Activated naive CD8-positive, alpha-beta T cell (primary cell): ENCODE measurements around the gene VRK2.
"Not testable (repeated sequence)": the region's sequence is repeated elsewhere in the genome, so short reads cannot be mapped to it uniquely, and the experiment has no call there.

Experiments
- H3K27ac Mint-ChIP-seq: one replicate; pipeline ENCODE4 v1.8.0; 2021; ENCODE audit warnings: mixed read lengths
- H3K27me3 Mint-ChIP-seq: one replicate; pipeline ENCODE4 v1.8.0; 2021; ENCODE audit warnings: mixed read lengths
- H3K36me3 Mint-ChIP-seq: one replicate; pipeline ENCODE4 v1.8.0; 2021; ENCODE audit warnings: mixed read lengths
- H3K4me1 Mint-ChIP-seq: one replicate; pipeline ENCODE4 v1.8.0; 2021; ENCODE audit warnings: low read depth, mixed read lengths
- H3K4me3 Mint-ChIP-seq: one replicate; pipeline ENCODE4 v1.8.0; 2021; ENCODE audit warnings: mild to moderate bottlenecking, mixed read lengths
- H3K9me3 Mint-ChIP-seq: one replicate; pipeline ENCODE4 v1.8.0; 2021; ENCODE audit warnings: low read depth, mixed read lengths

The VRK2 gene

DNA sequence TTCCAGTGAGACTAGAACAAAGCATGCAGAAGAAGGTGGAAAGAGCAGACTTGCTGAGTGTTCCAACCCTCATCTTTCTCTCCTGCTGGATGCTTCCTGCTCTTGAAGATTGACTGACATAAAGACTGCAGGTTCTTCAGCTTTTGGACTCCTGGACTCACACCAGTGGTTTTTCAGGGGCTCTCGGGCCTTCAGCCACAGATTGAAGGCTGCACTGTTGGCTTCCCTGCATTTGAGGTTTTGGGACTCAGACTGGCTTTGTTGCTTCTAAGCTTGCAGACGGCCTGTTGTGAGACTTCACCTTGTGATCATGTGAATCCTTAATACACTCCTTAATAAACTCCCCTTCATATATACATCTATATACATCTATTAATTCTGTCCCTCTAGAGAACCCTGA is 20.4 kb downstream of the VRK2 start:
- Mint-ChIP-seq H3K27me3 (no peaks in the 10 kb centered on the region), H3K4me3 (no peak overlapping the region), H3K36me3 (peaks cover 18% of the 10 kb centered on the region), H3K27ac (no peak overlapping the region), H3K9me3 (peaks cover 10% of the 10 kb centered on the region), H3K4me1 (peaks cover 38% of the 10 kb centered on the region)

DNA sequence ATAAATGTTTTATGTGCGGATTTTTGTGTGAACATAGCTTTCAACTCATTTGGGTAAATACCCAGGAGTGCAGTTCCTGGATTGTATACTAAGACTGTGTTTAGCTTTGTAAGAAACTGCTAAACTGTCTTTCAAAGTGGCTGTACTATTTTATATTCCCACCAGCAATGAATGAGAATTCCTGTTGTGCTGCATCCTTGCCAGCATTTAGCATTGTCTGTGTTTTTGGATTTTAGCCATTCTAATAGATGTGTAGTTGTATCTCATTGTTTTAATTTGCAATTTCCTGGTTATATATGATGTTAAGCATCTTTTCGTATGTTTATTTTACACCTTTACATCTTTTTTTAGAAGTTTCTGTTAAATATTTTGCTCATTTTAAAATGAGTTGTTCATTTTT is 24.2 kb downstream of the VRK2 start:
- Mint-ChIP-seq H3K27me3 (no peaks in the 10 kb centered on the region), H3K4me1 (peaks cover 18% of the 10 kb centered on the region), H3K4me3 (no peak overlapping the region), H3K36me3 (peaks cover 21% of the 10 kb centered on the region), H3K27ac (no peak overlapping the region), H3K9me3 (peaks cover 10% of the 10 kb centered on the region)

- Mint-ChIP-seq H3K27me3 (no peaks in the 10 kb centered on the region), H3K4me3 (no peak overlapping the region), H3K36me3 (peaks cover 17% of the 10 kb centered on the region), H3K4me1 (peaks cover 8% of the 10 kb centered on the region), H3K9me3 (peaks cover 10% of the 10 kb centered on the region), H3K27ac (no peak overlapping the region)
Measured at GRCh38 chr2:58072102-58072501, 25.5 kb downstream of the VRK2 start.

DNA sequence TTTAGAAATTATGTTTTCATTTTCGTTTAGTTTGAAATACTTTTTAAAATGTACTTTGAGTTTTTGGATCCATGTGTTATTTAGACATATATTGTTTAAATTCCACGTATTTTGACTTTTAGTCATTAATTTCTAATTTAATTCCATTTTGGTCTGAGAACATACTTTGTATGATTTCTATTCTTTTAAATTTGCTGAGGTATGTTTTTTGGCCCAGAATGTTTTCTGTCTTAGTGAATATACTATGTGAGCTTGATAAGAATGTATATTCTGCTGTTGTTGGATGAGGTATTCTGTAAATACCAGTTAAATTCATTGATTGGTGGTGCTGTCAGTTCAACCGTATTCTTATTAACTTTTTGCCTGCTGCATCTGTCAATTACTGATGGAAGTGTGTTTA is 26.4 kb downstream of the VRK2 start:
- H3K9me3 Mint-ChIP-seq = peaks cover 10% of the 10 kb centered on the region
- H3K36me3 Mint-ChIP-seq = peaks cover 17% of the 10 kb centered on the region
- no peak overlapping the region for H3K27ac Mint-ChIP-seq
- no peaks in the 10 kb centered on the region for H3K27me3 Mint-ChIP-seq
- H3K4me3 Mint-ChIP-seq = no peak overlapping the region
- H3K4me1 Mint-ChIP-seq = peaks cover 8% of the 10 kb centered on the region

GRCh38 chr2:58073751-58074150 is 27.1 kb downstream of the VRK2 start:
- H3K27ac Mint-ChIP-seq = no peak overlapping the region
- H3K27me3 Mint-ChIP-seq = no peaks in the 10 kb centered on the region
- H3K9me3 Mint-ChIP-seq = peaks cover 3% of the 10 kb centered on the region
- H3K4me1 Mint-ChIP-seq = peaks cover 8% of the 10 kb centered on the region
- no peak overlapping the region for H3K4me3 Mint-ChIP-seq
- peaks cover 9% of the 10 kb centered on the region for H3K36me3 Mint-ChIP-seq

DNA sequence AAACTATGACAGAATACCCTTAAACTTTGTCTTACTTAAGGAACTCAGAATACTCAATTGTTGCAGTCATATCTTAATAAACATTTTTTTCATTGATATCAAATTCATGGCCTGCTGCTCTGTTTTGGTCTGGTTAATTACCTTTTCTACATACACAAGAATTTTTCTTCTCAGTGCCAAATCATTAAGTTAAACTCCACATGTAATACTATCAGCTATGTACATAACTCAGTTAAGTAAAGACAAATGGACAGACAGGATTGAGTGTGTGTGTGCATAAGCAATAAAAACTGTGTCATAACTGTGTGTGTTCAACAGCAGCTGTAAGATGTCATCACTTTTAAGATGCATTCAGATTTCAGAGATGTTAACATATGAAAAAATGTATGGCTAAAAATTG is 34.4 kb downstream of the VRK2 start:
- Mint-ChIP-seq H3K4me3 (no peak overlapping the region), H3K4me1 (peaks cover 2% of the 10 kb centered on the region), H3K27me3 (no peaks in the 10 kb centered on the region), H3K9me3 (no peaks in the 10 kb centered on the region), H3K36me3 (peaks cover 5% of the 10 kb centered on the region), H3K27ac (no peak overlapping the region)

DNA sequence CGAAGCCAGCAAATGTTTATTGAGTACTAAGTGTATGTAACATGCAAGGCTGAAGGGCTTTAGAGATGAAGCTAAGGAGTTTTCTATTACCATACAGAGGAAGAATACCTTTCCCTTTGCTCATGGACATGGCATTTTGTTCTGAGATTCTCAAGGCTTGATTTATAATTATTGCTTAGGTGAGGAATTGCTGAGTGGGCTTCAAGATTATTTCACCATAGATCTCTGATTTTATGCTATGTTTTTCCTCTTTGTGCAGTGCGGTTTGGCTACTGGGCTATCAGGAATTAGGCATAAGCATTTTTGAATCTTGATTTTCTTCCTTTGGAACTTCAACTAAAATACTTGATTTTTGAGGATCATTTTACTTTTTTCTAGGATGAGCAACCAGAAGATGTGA is 42.5 kb downstream of the VRK2 start:
- H3K27ac Mint-ChIP-seq = no peak overlapping the region
- no peaks in the 10 kb centered on the region for H3K27me3 Mint-ChIP-seq
- no peaks in the 10 kb centered on the region for H3K4me1 Mint-ChIP-seq
- no peak overlapping the region for H3K4me3 Mint-ChIP-seq
- no peaks in the 10 kb centered on the region for H3K9me3 Mint-ChIP-seq
- peaks cover 42% of the 10 kb centered on the region for H3K36me3 Mint-ChIP-seq

- not testable (repeated sequence) for H3K4me3 Mint-ChIP-seq, H3K27ac Mint-ChIP-seq, H3K27me3 Mint-ChIP-seq, H3K4me1 Mint-ChIP-seq, H3K9me3 Mint-ChIP-seq
- peaks cover 38% of the 10 kb centered on the region for H3K36me3 Mint-ChIP-seq
Measured at GRCh38 chr2:58092772-58093171, 46.2 kb downstream of the VRK2 start.

GRCh38 chr2:58097025-58097424 is 50.4 kb downstream of the VRK2 start:
- peaks cover 20% of the 10 kb centered on the region for H3K36me3 Mint-ChIP-seq
- H3K4me3 Mint-ChIP-seq = no peak overlapping the region
- H3K27ac Mint-ChIP-seq = no peak overlapping the region
- no peaks in the 10 kb centered on the region for H3K27me3 Mint-ChIP-seq
- peaks cover 7% of the 10 kb centered on the region for H3K4me1 Mint-ChIP-seq
- no peaks in the 10 kb centered on the region for H3K9me3 Mint-ChIP-seq

DNA sequence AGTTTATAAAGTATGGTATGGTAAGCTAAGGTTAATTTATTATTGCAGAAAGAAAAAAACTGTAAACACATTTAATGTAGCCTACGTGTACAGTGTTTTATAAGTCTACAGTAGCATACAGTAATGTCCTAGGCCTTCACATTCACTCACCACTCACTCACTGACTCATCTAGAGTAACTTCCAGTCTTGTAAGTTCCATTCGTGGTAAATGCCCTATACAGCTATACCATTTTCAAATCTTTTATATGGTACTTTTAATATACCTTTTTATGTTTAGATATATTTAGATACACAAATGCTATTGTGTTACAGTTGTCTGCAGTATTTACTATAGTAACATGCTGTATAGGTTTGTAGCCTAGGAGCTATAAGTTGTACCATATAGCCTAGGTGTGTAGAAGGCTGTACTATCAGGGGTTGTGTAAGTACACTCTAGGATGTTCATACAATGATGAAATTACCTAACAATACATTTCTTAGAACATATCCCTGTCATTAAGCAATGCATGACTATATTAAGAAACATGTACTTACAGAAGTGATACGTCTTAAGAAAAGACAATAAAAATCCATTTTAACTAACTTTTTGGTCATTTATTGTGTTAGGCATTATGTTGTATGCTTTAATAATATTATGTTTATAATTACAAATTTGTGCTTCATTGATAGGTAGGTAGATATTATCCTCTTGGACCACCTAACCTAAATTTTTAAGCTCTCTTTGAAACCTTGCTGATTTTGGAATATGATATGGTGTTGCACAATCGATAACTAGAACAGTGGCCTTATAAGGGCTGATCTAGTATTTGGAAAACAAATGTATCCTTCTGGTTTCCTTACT is 51.9 kb downstream of the VRK2 start:
- H3K36me3 Mint-ChIP-seq = peaks cover 15% of the 10 kb centered on the region
- no peak overlapping the region for H3K27ac Mint-ChIP-seq
- peaks cover 7% of the 10 kb centered on the region for H3K4me1 Mint-ChIP-seq
- H3K27me3 Mint-ChIP-seq = no peaks in the 10 kb centered on the region
- H3K9me3 Mint-ChIP-seq = no peaks in the 10 kb centered on the region
- H3K4me3 Mint-ChIP-seq = no peak overlapping the region

DNA sequence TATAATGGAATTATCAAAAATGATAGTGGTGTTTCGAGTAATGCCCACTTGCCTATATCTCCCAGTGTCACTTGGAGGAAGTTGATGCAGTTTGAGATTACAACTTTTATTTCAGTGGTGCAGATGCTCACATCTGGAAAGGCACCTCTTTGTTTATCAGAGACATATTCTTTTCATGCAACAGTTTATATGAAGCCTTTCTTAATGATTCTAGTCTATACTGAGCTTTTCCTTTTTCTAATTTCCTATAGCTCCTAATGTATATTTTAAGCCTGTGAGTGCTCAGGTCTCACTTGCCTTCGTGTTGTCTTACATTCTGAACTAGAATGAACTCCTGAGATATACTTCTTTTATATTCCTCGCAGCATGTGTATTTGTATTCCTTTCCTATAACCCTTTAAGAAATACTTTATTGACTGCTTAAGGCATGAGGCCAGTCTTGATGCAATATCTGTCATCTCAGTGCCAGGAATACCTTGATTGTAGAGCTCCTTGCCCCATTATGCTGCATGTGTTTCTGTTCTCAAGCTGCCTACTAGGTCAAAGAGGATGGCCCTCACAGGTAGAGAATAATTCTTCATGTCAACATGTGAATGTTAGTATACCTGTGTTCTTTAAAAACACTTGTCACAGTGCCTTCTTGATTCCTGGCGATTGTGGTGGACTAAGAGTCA is 52.6 kb downstream of the VRK2 start:
- H3K4me3 Mint-ChIP-seq = no peak overlapping the region
- H3K36me3 Mint-ChIP-seq = peaks cover 15% of the 10 kb centered on the region
- no peak overlapping the region for H3K27ac Mint-ChIP-seq
- no peaks in the 10 kb centered on the region for H3K9me3 Mint-ChIP-seq
- H3K4me1 Mint-ChIP-seq = peaks cover 7% of the 10 kb centered on the region
- no peaks in the 10 kb centered on the region for H3K27me3 Mint-ChIP-seq

DNA sequence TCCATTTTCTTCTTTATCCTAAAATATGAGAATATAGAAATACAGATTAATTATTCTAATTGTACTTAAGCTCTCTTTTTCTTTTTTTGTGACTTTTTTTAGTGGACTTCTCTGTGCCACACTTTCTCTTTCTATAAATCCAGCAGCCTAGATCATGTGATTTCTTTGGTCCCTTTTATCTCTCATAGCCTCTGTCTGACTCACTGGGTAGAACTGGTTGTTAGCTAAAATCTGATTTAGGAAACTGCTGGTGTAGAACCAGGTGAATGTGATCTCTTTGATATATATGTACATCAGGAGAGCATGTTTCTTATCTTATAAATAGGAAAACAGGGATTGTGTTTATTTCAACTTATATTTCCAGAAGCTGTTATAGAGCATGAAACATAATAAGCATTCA is 54.9 kb downstream of the VRK2 start:
- Mint-ChIP-seq H3K27ac (no peak overlapping the region), H3K27me3 (no peaks in the 10 kb centered on the region), H3K4me3 (no peak overlapping the region), H3K9me3 (no peaks in the 10 kb centered on the region), H3K36me3 (peaks cover 11% of the 10 kb centered on the region), H3K4me1 (peaks cover 7% of the 10 kb centered on the region)

GRCh38 chr2:58106896-58107295 is 60.3 kb downstream of the VRK2 start:
- Mint-ChIP-seq H3K4me1 (peaks cover 8% of the 10 kb centered on the region), H3K27me3 (no peaks in the 10 kb centered on the region), H3K4me3 (no peak overlapping the region), H3K9me3 (no peaks in the 10 kb centered on the region), H3K36me3 (peaks cover 15% of the 10 kb centered on the region), H3K27ac (no peak overlapping the region)

GRCh38 chr2:58107803-58108710 is 61.5 kb downstream of the VRK2 start:
- no peak overlapping the region for H3K4me3 Mint-ChIP-seq
- peaks cover 8% of the 10 kb centered on the region for H3K4me1 Mint-ChIP-seq
- peaks cover 17% of the 10 kb centered on the region for H3K36me3 Mint-ChIP-seq
- H3K27ac Mint-ChIP-seq = peak overlapping the region; percentile 2
- no peaks in the 10 kb centered on the region for H3K9me3 Mint-ChIP-seq
- no peaks in the 10 kb centered on the region for H3K27me3 Mint-ChIP-seq

DNA sequence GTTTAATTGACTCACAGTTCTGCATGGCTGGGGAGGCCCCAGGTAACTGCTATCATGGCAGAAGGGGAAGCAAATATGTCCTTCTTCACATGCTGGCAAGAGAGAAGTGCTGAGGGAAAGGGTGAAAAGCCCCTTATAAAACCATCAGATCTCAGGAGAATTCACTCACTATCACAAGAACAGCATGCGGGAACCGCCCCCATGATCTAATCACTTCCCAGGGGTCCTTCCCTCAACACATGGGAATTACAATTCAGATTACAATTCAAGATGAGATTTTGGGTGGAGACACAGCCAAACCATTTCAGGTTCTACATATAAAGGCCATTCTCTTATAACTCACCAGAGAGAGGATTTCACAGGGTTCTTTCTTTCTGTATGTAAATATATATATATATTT is 62.9 kb downstream of the VRK2 start:
- Mint-ChIP-seq H3K4me1 (peaks cover 8% of the 10 kb centered on the region), H3K27ac (no peak overlapping the region)

More for the DNA sequence above, 62.9 kb downstream of the VRK2 start:
- no peak overlapping the region for H3K4me3 Mint-ChIP-seq
- peaks cover 14% of the 10 kb centered on the region for H3K36me3 Mint-ChIP-seq
- H3K27me3 Mint-ChIP-seq = no peaks in the 10 kb centered on the region
- no peaks in the 10 kb centered on the region for H3K9me3 Mint-ChIP-seq
